Measurements from ENCODE around the gene HKDC1. TPM values are rescaled to one million over a fixed set of nuclear protein-coding genes. Genes with fewer than 3 reads are reported as not detected.

Gene HKDC1
- polyA plus RNA-seq, 2 of the 4 experiments (the other 2 are of a cell fraction) = 32.5 to 32.8 TPM

Other genes with a start within 250 kb of the HKDC1 start
- 43.7 and 53.8 TPM in 2 replicates for gene KIFBP, start 231.5 kb upstream of the HKDC1 start, polyA plus RNA-seq (2011; rRNA removed)
- gene KIFBP, start 231.5 kb upstream of the HKDC1 start, polyA plus RNA-seq (2017; fragmentation: RNase III; extraction: RNeasy Plus Mini Kit Qiagen cat#74134 plus additional on column Dnase treatment) = 35.2 to 36.1 TPM (median 35.4 TPM) in 3 replicates
- gene SRGN, start 132.2 kb upstream of the HKDC1 start, polyA plus RNA-seq (2011; rRNA removed) = 88.7 TPM in 2 replicates
- gene SRGN, start 132.2 kb upstream of the HKDC1 start, polyA plus RNA-seq (2017; fragmentation: RNase III; extraction: RNeasy Plus Mini Kit Qiagen cat#74134 plus additional on column Dnase treatment) = 50.5 to 59.3 TPM (median 51.9 TPM) in 3 replicates
- gene VPS26A, start 96.2 kb upstream of the HKDC1 start, polyA plus RNA-seq (2011; rRNA removed) = 35.0 and 52.6 TPM in 2 replicates
- gene VPS26A, start 96.2 kb upstream of the HKDC1 start, polyA plus RNA-seq (2017; fragmentation: RNase III; extraction: RNeasy Plus Mini Kit Qiagen cat#74134 plus additional on column Dnase treatment) = 62.5 to 62.6 TPM (median 62.6 TPM) in 3 replicates
- gene SUPV3L1, start 40.1 kb upstream of the HKDC1 start, polyA plus RNA-seq (2011; rRNA removed) = 55.5 and 57.4 TPM in 2 replicates
- gene SUPV3L1, start 40.1 kb upstream of the HKDC1 start, polyA plus RNA-seq (2017; fragmentation: RNase III; extraction: RNeasy Plus Mini Kit Qiagen cat#74134 plus additional on column Dnase treatment) = 31.4 to 35.0 TPM (median 31.9 TPM) in 3 replicates
- 17.3 and 21.6 TPM in 2 replicates for gene HK1, start 58.2 kb downstream of the HKDC1 start, polyA plus RNA-seq (2011; rRNA removed)
- 50.6 to 58.9 TPM (median 51.3 TPM) in 3 replicates for gene HK1, start 58.2 kb downstream of the HKDC1 start, polyA plus RNA-seq (2017; fragmentation: RNase III; extraction: RNeasy Plus Mini Kit Qiagen cat#74134 plus additional on column Dnase treatment)
- 0.16 and 0.24 TPM in 2 replicates for gene TACR2, start 196.6 kb downstream of the HKDC1 start, polyA plus RNA-seq (2011; rRNA removed)
- 0.09 to 0.21 TPM (median 0.15 TPM) in 3 replicates for gene TACR2, start 196.6 kb downstream of the HKDC1 start, polyA plus RNA-seq (2017; fragmentation: RNase III; extraction: RNeasy Plus Mini Kit Qiagen cat#74134 plus additional on column Dnase treatment)
- 89.0 and 89.6 TPM in 2 replicates for gene TSPAN15, start 231.1 kb downstream of the HKDC1 start, polyA plus RNA-seq (2011; rRNA removed)
- gene TSPAN15, start 231.1 kb downstream of the HKDC1 start, polyA plus RNA-seq (2017; fragmentation: RNase III; extraction: RNeasy Plus Mini Kit Qiagen cat#74134 plus additional on column Dnase treatment) = 49.3 to 60.2 TPM (median 54.4 TPM) in 3 replicates